ENCODE measurements around the gene VGLL1. TPM values are rescaled to one million over a fixed set of nuclear protein-coding genes. Genes with fewer than 3 reads are reported as not detected.
A peak's percentile ranks its signal among the peaks of the same experiment; 100 is the strongest.

Gene VGLL1
- total RNA-seq, 1 donor from 2014 or later: 0.24 TPM

DNA sequence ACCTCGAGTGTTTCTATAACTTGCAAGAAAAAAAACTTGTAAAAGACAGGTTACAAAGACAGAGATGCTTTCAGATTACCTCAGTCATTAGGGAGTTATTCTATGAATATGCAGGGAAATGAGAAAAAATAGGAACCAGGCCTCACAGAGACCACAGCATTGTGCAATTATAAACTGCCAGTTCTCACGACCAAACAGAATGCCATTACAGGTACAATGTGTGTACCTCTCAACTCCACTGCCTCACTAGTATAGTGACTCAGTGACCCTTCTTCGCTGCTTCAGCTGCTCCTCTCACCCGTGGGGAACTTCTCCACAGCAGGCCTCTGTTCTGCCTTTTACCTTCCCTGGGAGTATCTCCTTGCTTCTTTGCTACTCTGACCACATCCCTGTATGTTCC lies 37.0 kb upstream of the VGLL1 start:
- Mint-ChIP-seq H3K36me3 (ENCODE audit: insufficient read depth) (peaks cover 2% of the 10 kb centered on the region), H3K27me3 (peaks cover 8% of the 10 kb centered on the region), H3K4me1 (ENCODE audit: low read depth) (peaks cover 9% of the 10 kb centered on the region), H3K9me3 (ENCODE audit: low read depth) (peaks cover 3% of the 10 kb centered on the region), H3K4me3 (ENCODE audit: low read depth) (no peak overlapping the region), H3K27ac (no peak overlapping the region)
- TF ChIP-seq, protein P1, sequence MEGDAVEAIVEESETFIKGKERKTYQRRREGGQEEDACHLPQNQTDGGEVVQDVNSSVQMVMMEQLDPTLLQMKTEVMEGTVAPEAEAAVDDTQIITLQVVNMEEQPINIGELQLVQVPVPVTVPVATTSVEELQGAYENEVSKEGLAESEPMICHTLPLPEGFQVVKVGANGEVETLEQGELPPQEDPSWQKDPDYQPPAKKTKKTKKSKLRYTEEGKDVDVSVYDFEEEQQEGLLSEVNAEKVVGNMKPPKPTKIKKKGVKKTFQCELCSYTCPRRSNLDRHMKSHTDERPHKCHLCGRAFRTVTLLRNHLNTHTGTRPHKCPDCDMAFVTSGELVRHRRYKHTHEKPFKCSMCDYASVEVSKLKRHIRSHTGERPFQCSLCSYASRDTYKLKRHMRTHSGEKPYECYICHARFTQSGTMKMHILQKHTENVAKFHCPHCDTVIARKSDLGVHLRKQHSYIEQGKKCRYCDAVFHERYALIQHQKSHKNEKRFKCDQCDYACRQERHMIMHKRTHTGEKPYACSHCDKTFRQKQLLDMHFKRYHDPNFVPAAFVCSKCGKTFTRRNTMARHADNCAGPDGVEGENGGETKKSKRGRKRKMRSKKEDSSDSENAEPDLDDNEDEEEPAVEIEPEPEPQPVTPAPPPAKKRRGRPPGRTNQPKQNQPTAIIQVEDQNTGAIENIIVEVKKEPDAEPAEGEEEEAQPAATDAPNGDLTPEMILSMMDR (IDR thresholded peaks at IDR 0.05; ENCODE audit: unreplicated experiment): no peak
- DNase-seq (ENCODE audit: low spot score, unreplicated experiment): no peak

DNA sequence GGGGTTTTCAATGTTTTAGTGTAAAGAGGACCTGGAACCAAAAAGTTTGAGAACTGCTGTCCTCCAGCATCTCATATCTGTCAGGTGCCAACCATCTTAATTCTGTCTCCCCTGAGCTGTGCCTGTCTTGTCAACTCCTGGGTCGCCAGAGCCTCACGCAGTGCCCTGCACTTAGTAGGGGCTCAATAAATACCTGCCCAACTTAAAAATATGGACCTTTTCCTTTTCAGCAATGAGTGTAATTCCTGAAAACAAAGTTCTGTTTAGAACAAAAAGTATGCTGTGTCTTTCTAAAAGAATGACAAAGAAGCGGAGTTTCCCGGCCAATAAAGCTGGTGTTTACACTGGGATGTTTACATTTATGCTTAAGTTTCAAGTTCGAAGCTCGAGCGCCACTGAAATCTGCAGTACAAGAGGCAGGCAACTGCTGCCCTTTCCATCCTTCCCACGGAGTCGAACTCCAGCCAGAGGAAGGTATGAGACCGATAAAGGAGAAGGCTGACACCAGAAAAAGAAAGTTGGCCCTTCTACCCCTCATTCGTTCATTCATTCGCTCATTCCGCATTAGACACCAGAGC lies 35.7 kb upstream of the VGLL1 start:
- TF ChIP-seq, protein P1 (IDR thresholded peaks at IDR 0.05; ENCODE audit: unreplicated experiment): no peak
- H3K27ac Mint-ChIP-seq: peak overlapping the region; percentile 99
- H3K36me3 Mint-ChIP-seq (ENCODE audit: insufficient read depth): peaks cover 5% of the 10 kb centered on the region
- no peak for DNase-seq (ENCODE audit: low spot score, unreplicated experiment)
- no peaks in the 10 kb centered on the region for H3K27me3 Mint-ChIP-seq
- peaks cover 3% of the 10 kb centered on the region for H3K9me3 Mint-ChIP-seq (ENCODE audit: low read depth)
- H3K4me3 Mint-ChIP-seq (ENCODE audit: low read depth): peak overlapping the region; percentile 86
- H3K4me1 Mint-ChIP-seq (ENCODE audit: low read depth): peaks cover 9% of the 10 kb centered on the region

DNA sequence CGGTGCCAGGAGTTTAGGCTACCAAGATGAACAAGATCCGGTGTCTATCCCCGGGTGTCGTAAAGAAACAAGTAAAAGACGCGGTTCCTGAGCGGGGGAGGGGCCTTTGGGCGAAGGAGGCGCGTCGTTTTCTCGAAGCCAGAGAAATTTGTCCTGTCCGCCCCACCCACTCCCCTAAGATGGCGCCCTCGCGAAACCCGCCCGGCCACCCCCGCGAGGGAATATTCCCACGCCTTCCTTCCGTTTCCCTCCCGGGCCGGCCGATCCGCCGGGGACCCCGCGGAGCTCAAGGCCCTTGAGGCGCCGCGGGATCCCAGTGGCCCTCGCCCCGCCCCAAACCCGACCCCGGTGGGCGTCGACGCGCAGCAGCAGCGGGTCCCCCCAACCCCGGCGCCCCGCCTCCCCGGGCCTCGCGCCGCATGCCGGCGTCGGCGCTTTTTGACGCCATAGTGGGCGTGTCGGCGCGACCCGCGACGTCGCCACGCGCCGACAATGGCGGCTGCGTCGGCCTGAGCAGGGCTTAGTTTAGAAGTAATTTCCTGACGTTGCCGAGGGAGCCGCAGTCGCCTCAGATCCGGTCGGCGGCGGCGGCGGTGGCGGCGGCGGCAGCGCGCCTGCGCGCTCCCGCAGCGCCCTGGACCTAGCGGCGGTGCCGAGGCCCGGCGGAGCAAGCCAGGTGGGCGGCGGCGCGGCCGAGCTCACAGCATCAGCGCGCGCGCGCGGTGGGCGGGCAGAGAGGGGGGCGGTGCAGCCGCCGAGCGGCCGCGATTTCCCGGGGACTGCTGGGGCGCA lies 35.1 kb upstream of the VGLL1 start:
- Mint-ChIP-seq H3K27ac (peak overlapping the region; percentile 99), H3K36me3 (ENCODE audit: insufficient read depth) (peaks cover 7% of the 10 kb centered on the region), H3K27me3 (no peaks in the 10 kb centered on the region), H3K4me1 (ENCODE audit: low read depth) (peaks cover 9% of the 10 kb centered on the region), H3K4me3 (ENCODE audit: low read depth) (peak overlapping the region; percentile 91), H3K9me3 (ENCODE audit: low read depth) (peaks cover 3% of the 10 kb centered on the region)
- TF ChIP-seq, protein P1 (IDR thresholded peaks at IDR 0.05; ENCODE audit: unreplicated experiment): no peak
- DNase-seq (ENCODE audit: low spot score, unreplicated experiment): peak; percentile 61

DNA sequence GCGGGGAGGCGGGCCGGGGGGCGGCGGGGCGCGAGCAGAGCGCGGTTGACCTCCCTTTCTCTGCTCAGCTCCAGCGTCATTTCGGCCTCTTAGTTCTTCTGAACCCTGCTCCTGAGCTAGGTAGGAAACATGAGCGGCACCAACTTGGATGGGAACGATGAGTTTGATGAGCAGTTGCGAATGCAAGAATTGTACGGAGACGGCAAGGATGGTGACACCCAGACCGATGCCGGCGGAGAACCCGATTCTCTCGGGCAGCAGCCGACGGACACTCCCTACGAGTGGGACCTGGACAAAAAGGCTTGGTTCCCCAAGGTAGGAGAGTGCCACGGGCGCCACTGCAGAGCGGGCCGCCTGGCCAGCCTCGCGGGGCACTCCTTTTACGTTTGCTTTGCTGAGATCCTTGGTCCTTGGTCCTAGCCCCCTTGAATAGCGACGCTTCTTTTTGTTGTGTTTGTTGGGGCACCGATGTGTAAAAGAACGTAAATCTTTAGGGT lies 34.4 kb upstream of the VGLL1 start, which contains the start of gene HTATSF1:
TSS of gene HTATSF1 (plus strand) at position 37 of the 497 bp plus-strand sequence. CDS start at position 130, 93 bp downstream.
- no peaks in the 10 kb centered on the region for H3K27me3 Mint-ChIP-seq
- peak within 1 kb of the TSS; percentile 99 for H3K27ac Mint-ChIP-seq
- peak within 1 kb of the TSS; percentile 91 for H3K4me3 Mint-ChIP-seq (ENCODE audit: low read depth)
- H3K36me3 Mint-ChIP-seq (ENCODE audit: insufficient read depth): peaks cover 7% of the 10 kb centered on the region
- TF ChIP-seq, protein P1 (IDR thresholded peaks at IDR 0.05; ENCODE audit: unreplicated experiment): no peak
- peaks cover 9% of the 10 kb centered on the region for H3K4me1 Mint-ChIP-seq (ENCODE audit: low read depth)
- no peak for DNase-seq (ENCODE audit: low spot score, unreplicated experiment)
- H3K9me3 Mint-ChIP-seq (ENCODE audit: low read depth): peaks cover 3% of the 10 kb centered on the region

DNA sequence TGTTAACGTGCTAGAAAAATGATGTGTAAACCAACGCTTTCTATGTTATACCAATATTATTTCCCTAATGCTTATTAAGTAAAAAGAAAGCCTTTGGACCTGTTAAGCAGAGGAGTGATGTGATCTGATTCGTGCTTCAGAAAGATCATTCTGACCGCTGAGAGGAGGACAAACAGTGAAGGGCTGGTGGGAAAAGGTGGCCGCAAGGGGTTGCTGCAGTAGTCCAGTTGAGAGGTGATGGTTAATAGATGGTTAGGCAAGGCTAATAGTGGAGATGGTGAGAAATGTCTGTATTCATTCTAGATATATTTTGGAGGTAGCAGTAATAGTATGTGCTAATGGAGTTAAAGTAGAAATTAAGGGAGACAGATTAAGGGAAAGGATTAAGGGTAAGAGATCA lies 12.9 kb upstream of the VGLL1 start:
- TF ChIP-seq, protein P1 (IDR thresholded peaks at IDR 0.05; ENCODE audit: unreplicated experiment): no peak
- Mint-ChIP-seq H3K27me3 (no peaks in the 10 kb centered on the region), H3K4me3 (ENCODE audit: low read depth) (no peak overlapping the region), H3K36me3 (ENCODE audit: insufficient read depth) (no peaks in the 10 kb centered on the region), H3K9me3 (ENCODE audit: low read depth) (peaks cover 16% of the 10 kb centered on the region), H3K4me1 (ENCODE audit: low read depth) (no peaks in the 10 kb centered on the region), H3K27ac (no peak overlapping the region)
- DNase-seq (ENCODE audit: low spot score, unreplicated experiment): no peak
